Activated CD8-positive, alpha-beta memory T cell treated with anti-CD3 and anti-CD28 coated beads for 48 hours (primary cell): ENCODE data around the gene HDAC9.

Source experiments
- DNase-seq, 3 experiments: peaks; one replicate each; pipeline ENCODE4 v3.0.0-alpha.2; 2020; ENCODE audit warnings: low read depth in 2 of 3, low spot score in 2 of 3

Gene HDAC9

GRCh38 chr7:18521945-18522566 lies 26.5 kb downstream of the HDAC9 start:
- DNase-seq: no peak

DNA sequence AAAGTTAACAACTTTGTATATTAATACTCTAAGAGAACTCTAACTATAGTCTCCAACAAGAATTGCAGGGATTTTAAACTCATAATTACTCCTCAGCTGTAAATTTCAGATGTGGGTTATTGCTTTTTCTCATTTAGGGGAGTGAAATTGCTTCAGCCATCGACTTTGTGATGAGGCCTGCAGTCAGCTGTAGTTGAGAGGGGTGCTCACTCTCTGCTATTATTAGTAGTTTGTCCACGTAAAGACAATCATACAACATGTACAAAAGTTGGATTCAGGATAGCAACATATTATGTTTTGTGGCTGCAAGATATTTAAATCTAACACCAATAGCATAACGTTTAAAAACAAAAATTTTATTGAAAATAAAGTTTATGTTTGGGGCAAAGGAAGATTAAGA lies 28.7 kb downstream of the HDAC9 start:
- DNase-seq: no peak

GRCh38 chr7:18526368-18526878 lies 30.9 kb downstream of the HDAC9 start:
- no peak for DNase-seq

DNA sequence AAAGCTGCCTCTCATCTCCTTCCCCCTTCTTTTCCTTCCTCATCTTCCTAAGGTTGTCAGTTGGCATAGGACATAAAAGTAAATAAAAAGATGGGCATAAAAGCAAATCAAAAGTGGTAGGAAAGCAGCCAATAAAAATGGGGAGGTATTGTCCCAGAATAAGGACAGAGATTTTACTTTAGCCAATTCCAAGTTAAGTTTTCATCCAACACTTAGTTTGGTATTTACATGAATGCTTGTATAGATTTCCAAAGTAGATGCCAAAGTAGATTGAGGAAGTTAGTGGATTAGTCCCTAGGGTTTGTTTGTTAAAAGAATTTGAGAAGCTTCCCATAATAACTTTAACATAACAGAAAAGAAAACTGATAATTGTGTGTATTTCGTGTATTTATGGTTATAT lies 33.7 kb downstream of the HDAC9 start:
- DNase-seq: no peak

DNA sequence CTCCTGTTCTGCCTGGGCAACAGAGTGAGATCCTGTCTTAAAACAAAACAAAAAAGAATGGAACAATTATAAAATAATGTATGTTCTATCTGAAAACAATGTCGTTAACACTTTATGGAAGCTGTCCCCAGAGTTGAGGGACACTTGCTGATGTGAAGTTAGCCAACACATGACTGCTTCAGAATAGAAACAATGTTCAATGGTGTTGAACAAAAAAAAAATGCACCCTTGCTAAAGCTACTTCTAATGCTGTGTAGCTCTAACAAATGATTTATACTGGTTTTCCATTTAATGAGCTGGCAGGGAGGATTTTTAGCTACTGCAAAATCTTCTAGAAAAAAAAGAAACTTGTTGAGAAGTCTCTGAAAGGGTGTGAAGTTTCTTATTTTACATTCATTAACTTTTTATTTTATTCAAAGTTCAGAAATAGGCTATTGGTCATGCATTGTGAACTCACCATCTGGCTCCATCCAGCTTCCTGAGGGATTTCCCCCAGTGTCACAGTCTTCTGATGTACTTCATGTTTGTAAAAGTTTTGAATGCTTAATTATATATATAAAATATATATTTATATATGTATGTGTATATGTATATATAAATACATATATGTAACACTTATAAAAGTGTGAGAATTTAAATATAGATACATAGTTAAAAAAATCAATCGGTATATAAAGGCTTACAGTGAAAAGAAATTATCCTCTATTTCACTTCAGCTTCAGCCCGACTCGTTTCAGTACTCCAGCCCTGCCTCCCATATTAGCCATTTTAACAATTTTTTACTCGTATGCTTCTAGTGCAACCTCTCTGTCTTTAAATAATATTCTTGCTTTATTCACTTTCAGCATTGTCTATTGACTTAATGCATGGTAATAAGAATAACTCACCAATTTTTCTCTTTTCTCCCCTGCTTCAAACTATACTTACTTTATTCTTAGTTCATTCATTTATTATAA lies 35.0 kb downstream of the HDAC9 start:
- DNase-seq: no peak

GRCh38 chr7:18531539-18531938 lies 36.0 kb downstream of the HDAC9 start:
- no peak for DNase-seq

- no peak for DNase-seq
These were observed 37.3 kb downstream of the HDAC9 start for GRCh38 chr7:18532813-18533212.

- DNase-seq: no peak
These were observed 38.9 kb downstream of the HDAC9 start for GRCh38 chr7:18534481-18534880.

DNA sequence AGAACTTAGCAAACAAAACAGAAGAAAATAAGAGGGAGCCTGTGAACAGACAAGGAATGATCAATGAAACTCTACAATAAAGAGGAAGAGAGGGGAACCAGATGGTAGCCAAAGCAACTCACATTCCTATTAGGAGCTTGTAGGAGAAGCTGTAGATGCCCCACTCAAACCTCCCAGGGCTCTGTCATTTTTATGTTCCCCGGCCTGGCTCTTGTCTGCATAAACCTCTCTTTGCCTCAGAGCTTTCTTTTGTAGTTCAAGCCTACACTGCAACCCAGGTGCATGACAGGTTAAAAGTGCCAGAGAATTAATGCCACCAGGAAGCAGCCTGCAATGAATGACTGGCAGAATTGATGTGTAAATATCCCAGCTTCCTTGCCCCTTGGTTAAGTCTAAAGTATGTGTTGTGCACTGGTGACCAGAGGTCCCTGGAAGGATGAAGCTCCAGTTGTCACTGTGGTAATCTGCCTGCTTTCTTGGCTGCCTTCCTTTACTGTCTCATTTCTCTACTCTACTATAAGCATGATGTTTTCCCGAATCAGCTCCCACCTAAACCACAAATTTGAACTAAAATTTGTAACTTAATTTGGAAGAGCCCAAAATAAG lies 40.4 kb downstream of the HDAC9 start:
- no peak for DNase-seq

DNA sequence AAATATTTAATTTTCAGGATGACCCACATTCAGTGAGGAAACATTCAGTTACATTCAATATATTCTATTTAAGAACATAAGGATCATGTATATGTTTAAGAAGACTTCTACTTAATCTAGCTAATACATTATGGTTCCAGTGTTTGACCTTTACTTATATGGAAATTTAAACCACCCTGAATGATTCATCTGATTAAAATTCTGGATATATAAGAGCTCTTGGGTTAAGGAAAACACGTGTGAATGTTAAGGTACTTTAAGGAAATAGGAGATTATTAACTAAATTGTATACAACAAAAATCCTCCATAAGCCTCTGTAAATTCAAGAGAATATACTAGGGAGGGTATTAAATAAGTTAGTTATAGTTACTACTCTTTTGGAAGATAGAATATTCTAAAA lies 40.9 kb downstream of the HDAC9 start:
- DNase-seq: no peak

DNA sequence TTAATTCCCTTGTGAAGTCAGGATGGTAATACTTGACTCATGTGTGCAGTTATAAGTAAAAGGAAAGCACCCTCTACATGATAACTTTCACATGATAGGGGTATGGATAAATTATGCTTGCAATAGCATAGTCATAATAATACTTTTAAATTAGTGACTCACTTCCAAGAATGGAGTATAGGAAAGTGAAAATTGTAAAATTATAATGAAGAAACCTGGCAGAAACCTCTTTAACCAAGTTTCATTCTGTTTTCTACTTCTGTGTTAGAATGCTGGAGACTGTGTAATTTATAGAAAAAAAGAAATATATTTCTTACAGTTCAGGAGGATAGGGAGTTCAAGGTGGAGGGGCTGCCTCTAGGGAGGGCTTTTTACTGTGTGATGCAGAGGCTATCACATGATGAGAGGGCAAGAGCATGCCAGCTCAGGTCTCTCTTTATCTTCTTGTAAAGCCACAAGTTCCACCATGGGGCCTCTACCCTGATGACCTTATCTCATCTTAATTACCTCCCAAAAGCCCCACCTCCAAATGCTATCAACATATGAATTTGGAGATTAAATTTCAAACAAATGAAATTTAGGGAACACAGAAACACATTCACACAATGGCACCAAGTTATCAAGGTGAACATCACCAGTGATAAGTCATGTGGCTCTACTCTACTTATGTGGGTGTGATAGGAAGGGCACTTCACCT lies 43.2 kb downstream of the HDAC9 start:
- no peak for DNase-seq

DNA sequence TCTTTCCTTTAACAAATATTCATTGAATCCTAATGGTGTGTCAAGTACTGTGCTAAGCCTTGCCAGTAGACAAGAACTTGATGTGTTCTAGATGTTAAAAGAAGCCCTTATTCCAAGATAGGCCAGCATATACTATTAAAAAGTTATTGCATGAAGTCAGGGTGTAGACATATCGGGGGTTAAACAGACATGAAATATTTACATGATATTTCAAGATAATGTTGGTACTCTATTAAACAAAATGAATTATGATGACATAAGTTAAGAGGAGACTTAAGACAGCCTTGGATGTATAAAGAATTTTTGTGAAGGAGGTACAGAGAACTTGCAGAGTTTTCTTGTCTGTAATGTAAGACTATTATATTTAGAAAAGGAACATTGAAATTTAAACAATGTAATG lies 44.8 kb downstream of the HDAC9 start:
- DNase-seq: no peak

DNA sequence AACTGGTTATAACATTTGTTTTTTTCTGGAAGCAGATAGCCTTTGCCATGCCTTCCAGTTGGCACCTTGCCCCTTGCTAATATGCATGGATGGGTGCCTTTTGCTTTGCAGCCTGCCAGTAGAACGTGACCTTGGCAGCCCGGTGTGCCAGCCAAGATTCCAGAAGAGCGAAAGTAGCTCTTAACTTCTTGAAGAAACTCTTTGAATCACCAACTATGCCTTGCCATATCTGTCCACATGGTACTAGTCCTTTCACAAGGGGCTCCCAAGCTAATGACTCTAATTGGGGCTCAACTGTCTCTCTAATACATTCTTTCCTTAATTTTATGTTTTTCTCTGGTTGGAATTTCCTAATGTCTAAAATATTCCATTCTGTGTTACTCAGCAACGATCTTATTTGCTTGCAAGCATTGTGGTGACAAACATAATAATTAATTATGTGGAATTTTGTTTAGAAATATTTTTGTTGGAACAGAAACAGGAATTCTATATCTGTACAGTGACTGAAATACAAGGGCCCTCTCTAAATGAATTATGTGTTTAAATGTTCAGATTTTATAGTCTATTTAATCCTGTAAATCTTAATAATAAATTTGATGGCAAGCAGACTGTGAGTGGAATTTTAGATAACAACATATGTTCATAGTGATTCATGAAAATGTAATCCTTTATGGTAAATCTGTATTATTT lies 45.8 kb downstream of the HDAC9 start:
- DNase-seq: no peak

GRCh38 chr7:18541871-18542212 lies 46.3 kb downstream of the HDAC9 start:
- DNase-seq: no peak

DNA sequence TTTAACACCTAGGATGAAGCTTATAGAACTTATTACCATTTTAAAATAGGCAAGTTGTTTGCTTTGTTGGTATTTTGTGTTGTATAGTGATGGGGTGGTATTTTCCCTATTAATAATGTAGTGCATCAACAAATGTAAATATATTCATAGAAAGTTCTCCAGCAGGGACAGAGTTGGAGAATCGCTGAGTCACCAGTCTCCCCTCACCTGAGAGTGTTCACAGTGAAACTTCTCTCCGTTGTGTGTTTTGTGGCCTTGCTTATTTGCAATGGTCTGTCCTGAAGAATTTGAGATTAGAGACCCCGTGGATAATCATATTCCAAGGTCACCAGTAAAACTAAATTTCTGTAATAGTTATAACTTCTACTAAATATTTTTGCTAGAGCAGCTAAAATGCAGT lies 51.0 kb downstream of the HDAC9 start:
- no peak for DNase-seq

GRCh38 chr7:18547509-18548187 lies 52.1 kb downstream of the HDAC9 start:
- no peak for DNase-seq

GRCh38 chr7:18548534-18548933 lies 53.0 kb downstream of the HDAC9 start:
- no peak for DNase-seq

- DNase-seq: no peak
These were observed 55.0 kb downstream of the HDAC9 start for GRCh38 chr7:18550574-18550973.

DNA sequence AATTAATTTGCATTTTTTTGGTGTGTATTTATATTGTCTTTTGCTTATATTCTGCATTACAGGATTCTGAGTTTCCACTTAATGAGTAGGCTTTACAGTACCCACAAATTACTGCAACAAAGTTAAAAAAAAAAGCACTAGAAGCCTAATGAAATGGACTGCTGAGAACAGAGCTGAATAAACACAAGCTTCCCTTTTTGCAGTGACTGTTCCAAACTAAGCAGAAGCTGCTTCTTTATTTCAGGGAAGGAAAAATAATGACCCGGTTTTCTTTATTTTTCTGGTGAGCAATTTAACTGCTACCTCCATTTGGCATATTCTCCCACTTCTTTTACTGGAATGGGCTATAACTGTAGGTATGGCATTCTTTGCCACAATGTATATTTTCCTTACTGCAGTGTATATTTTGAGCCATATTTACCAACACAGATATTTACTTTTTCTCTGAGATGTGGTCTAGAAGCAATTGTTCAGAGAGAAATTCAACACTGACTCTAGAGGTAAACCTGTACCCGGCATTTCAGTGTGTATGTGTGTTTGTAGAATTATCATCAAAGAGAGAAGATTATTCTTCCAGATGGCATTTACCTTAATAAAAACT lies 56.9 kb downstream of the HDAC9 start:
- DNase-seq: no peak
